Smooth muscle cell (in vitro differentiated cells): ENCODE results near the gene C6orf47. TPM values are rescaled to one million over a fixed set of nuclear protein-coding genes. Genes with fewer than 3 reads are reported as not detected.

ENCODE experiments used
- DNase-seq: peaks from one replicate; lab custom pipeline; 2025; ENCODE audit not compliant: unreplicated experiment; lab: John Stamatoyannopoulos, UW
- H2AFZ ChIP-seq: fragments of 200-600 bp; sonication (generic); 2 replicates; pipeline ENCODE4 v1.6.0; 2016; ENCODE audit warnings: antibody characterized with exemption, low read depth, mild to moderate bottlenecking
- H3F3A ChIP-seq: fragments of 200-600 bp; sonication (generic); 2 replicates; pipeline ENCODE4 v1.6.0; 2017; ENCODE audit warnings: antibody characterized with exemption, low read depth
- H3K27ac ChIP-seq: fragments of 200-600 bp; sonication (generic); 2 replicates; pipeline ENCODE4 v1.5.1; 2016; ENCODE audit warnings: low read depth, mild to moderate bottlenecking
- H3K27me3 ChIP-seq: fragments of 200-600 bp; sonication (generic); 2 replicates; pipeline ENCODE4 v1.6.1; 2016; ENCODE audit warnings: low read depth, mild to moderate bottlenecking
- H3K36me3 ChIP-seq: fragments of 200-600 bp; sonication (generic); 2 replicates; pipeline ENCODE4 v1.5.1; 2016; ENCODE audit warnings: low read depth
- H3K4me1 ChIP-seq: fragments of 200-600 bp; sonication (generic); 2 replicates; pipeline ENCODE4 v1.5.1; 2016; ENCODE audit warnings: low read depth
- H3K4me2 ChIP-seq: fragments of 200-600 bp; sonication (generic); 2 replicates; pipeline ENCODE4 v1.6.0; 2016; ENCODE audit warnings: mild to moderate bottlenecking
- H3K4me3 ChIP-seq: fragments of 200-600 bp; sonication (generic); 2 replicates; pipeline ENCODE4 v1.5.1; 2016; ENCODE audit warnings: mild to moderate bottlenecking
- H3K79me2 ChIP-seq: fragments of 200-600 bp; sonication (generic); 2 replicates; pipeline ENCODE4 v1.6.0; 2016; ENCODE audit warnings: low read depth, mild to moderate bottlenecking
- H3K9ac ChIP-seq: fragments of 200-600 bp; sonication (generic); 2 replicates; pipeline ENCODE4 v1.6.0; 2016; ENCODE audit warnings: low read depth
- H3K9me3 ChIP-seq: fragments of 200-600 bp; sonication (generic); replicated peaks from 2 replicates; pipeline ENCODE4 v1.5.1; 2016; ENCODE audit warnings: low read depth
- H4K20me1 ChIP-seq: fragments of 200-600 bp; sonication (generic); 2 replicates; pipeline ENCODE4 v1.6.0; 2016; ENCODE audit warnings: low read depth
- WGBS: methylation state at CpG from one replicate; pipeline ENCODE4 v1.1.7; 2016; ENCODE audit warnings: low lambda C conversion rate; 5-methylcytosine and 5-hydroxymethylcytosine counted together
- polyA plus RNA-seq: library from polyadenylated mRNA; unstranded; fragments of >200 nt; fragmentation: Nextera tagmentation; extraction: Ambion mirVana; gene quantifications from 2 replicates; pipeline ENCODE4 v1.2.1, GENCODE V29; 2016
- total RNA-seq: library from RNA; depleted of rRNA; stranded (reverse); fragments of >200 nt; gene quantifications from 2 replicates; pipeline ENCODE4 v1.2.3, GENCODE V29; 2014
- TF ChIP-seq, protein P1 (sequence below): fragments of 200-600 bp; sonication (generic); IDR thresholded peaks from 2 replicates; pipeline ENCODE4 v1.5.1; 2017; ENCODE audit warnings: borderline replicate concordance, mild to moderate bottlenecking, antibody characterized with exemption; ENCODE audit not compliant: insufficient read depth, poor library complexity, severe bottlenecking

The C6orf47 gene
- total and polyA plus RNA-seq, 2 experiments from 2014 or later, result 7.1 to 15.5 TPM

GRCh38 chr6:31621991-31622390, 38.6 kb downstream of the C6orf47 start:
- peaks cover 59% of the 10 kb centered on the region for H4K20me1 ChIP-seq
- 8% methylated on average over 4 of the region's 4 CpGs for WGBS
- peak overlapping the region; percentile 97 for H3K4me2 ChIP-seq
- H3K4me3 ChIP-seq, result peak overlapping the region; percentile 85
- H3F3A ChIP-seq, result peaks cover 11% of the 10 kb centered on the region
- no peaks in the 10 kb centered on the region for H3K9me3 ChIP-seq
- no peaks in the 10 kb centered on the region for H3K27me3 ChIP-seq
- TF ChIP-seq, protein P1, sequence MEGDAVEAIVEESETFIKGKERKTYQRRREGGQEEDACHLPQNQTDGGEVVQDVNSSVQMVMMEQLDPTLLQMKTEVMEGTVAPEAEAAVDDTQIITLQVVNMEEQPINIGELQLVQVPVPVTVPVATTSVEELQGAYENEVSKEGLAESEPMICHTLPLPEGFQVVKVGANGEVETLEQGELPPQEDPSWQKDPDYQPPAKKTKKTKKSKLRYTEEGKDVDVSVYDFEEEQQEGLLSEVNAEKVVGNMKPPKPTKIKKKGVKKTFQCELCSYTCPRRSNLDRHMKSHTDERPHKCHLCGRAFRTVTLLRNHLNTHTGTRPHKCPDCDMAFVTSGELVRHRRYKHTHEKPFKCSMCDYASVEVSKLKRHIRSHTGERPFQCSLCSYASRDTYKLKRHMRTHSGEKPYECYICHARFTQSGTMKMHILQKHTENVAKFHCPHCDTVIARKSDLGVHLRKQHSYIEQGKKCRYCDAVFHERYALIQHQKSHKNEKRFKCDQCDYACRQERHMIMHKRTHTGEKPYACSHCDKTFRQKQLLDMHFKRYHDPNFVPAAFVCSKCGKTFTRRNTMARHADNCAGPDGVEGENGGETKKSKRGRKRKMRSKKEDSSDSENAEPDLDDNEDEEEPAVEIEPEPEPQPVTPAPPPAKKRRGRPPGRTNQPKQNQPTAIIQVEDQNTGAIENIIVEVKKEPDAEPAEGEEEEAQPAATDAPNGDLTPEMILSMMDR, result no peak
- no peak overlapping the region for H2AFZ ChIP-seq
- peaks cover 9% of the 10 kb centered on the region for H3K36me3 ChIP-seq
- DNase-seq, result no peak
- peak overlapping the region; percentile 93 for H3K9ac ChIP-seq
- peaks cover 13% of the 10 kb centered on the region for H3K4me1 ChIP-seq
- H3K27ac ChIP-seq, result peak overlapping the region; percentile 98
- H3K79me2 ChIP-seq, result peaks cover 62% of the 10 kb centered on the region

DNA sequence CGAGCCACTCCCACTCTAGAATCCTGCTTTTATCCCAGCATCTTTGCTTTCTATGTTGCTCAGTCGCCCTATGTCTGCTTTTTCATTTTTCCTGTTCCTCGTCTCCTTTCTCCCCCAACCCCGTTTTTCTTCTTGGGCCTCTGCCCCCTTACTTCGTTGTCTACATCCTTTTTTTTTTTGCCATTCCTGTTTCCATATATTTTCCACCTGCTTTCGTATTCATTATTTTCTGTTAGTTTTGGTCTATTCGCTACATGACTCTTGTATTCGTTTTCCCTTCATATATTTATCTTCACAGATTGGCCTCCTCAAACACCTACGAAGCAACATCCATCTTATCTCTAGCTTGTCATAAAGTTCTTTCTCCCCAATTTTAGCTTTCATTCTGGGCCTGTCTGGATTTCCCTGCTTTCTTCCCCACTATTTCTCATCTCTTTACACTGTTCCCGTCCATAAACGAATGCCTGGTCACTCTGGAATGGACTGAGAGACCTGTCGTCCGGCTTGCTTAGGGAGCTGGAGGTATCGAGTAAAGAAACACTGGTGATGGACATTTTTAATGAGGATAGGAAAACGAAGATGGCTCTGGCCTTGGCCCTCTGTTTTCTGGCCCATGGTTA, 39.1 kb downstream of the C6orf47 start:
- peaks cover 11% of the 10 kb centered on the region for H3F3A ChIP-seq
- peak overlapping the region; percentile 85 for H3K4me3 ChIP-seq
- no peaks in the 10 kb centered on the region for H3K27me3 ChIP-seq
- peak overlapping the region; percentile 98 for H3K27ac ChIP-seq
- peaks cover 13% of the 10 kb centered on the region for H3K4me1 ChIP-seq
- peaks cover 56% of the 10 kb centered on the region for H3K79me2 ChIP-seq
- H2AFZ ChIP-seq, result peak overlapping the region; percentile 24
- H3K9ac ChIP-seq, result peak overlapping the region; percentile 93
- peak overlapping the region; percentile 97 for H3K4me2 ChIP-seq
- H3K36me3 ChIP-seq, result peaks cover 9% of the 10 kb centered on the region
- WGBS, result 2% methylated on average over 15 of the region's 15 CpGs
- H4K20me1 ChIP-seq, result peaks cover 53% of the 10 kb centered on the region
- DNase-seq, result no peak
- H3K9me3 ChIP-seq, result no peaks in the 10 kb centered on the region
- TF ChIP-seq, protein P1, result no peak

GRCh38 chr6:31620586-31621319, 39.8 kb downstream of the C6orf47 start, which contains the start of gene PRRC2A:
TSS of gene PRRC2A (plus strand) at chr6:31620715. CDS start at chr6:31622790, 2,075 bp downstream.
- Histone ChIP-seq H4K20me1 (peaks cover 46% of the 10 kb centered on the region), H3K79me2 (peaks cover 49% of the 10 kb centered on the region), H3K9me3 (no peaks in the 10 kb centered on the region), H3F3A (peaks cover 11% of the 10 kb centered on the region), H3K4me3 (peak within 1 kb of the TSS; percentile 85), H2AFZ (peak within 1 kb of the TSS; percentile 47), H3K36me3 (peaks cover 9% of the 10 kb centered on the region), H3K27ac (peak within 1 kb of the TSS; percentile 98), H3K4me2 (peak within 1 kb of the TSS; percentile 97), H3K27me3 (no peaks in the 10 kb centered on the region), H3K4me1 (peaks cover 13% of the 10 kb centered on the region), H3K9ac (peak within 1 kb of the TSS; percentile 93)
- peak; percentile 97 for DNase-seq
- TF ChIP-seq, protein P1, result no peak
- WGBS, result under 1% methylated on average over 29 of the region's 67 CpGs
